Upper lobe of left lung (tissue), 4 donors: ENCODE data around the gene MMP8.

Experiments used
- CTCF ChIP-seq, 6 experiments: fragments of 450-650 bp in 4 of 6; fragments of 200-600 bp in 2 of 6; sonication (generic) in 2 of 6; IDR thresholded peaks; one replicate each; pipeline ENCODE4 v1.5.1; 2016 to 2019; ENCODE audit warnings: antibody characterized with exemption in 6 of 6
- POLR2A ChIP-seq, 4 donors: fragments of 450-650 bp; IDR thresholded peaks; one replicate each; pipeline ENCODE4 v1.5.1; 2016 to 2017; ENCODE audit warnings: antibody characterized with exemption in 4 of 4, mild to moderate bottlenecking in 2 of 4

- TF ChIP-seq CTCF (IDR thresholded peaks at IDR 0.05) = no peak
- no peak for TF ChIP-seq POLR2A (IDR thresholded peaks at IDR 0.05)
Measured at GRCh38 chr11:102685754-102686153, 39.0 kb downstream of the MMP8 start.
